Ovary (tissue), 3 donors: Measurements from ENCODE around the gene ALDH1L2.

Source experiments
- CTCF ChIP-seq, 3 donors: fragments of 450-650 bp in 2 of 3; fragments of 200-600 bp in 1 of 3; IDR thresholded peaks; one replicate each; pipeline versions ENCODE4 v1.5.1 to v1.8.0; 2016 to 2022; ENCODE audit warnings: antibody characterized with exemption in 3 of 3, mild to moderate bottlenecking in 1 of 3
- POLR2A ChIP-seq: fragments of 450-650 bp; IDR thresholded peaks from one replicate; pipeline ENCODE4 v1.6.1; 2017; ENCODE audit warnings: antibody characterized with exemption, mild to moderate bottlenecking, moderate library complexity
- donor health status: DM: no; HTN: no; CAD: no.

GRCh38 chr12:105053116-105053572 lies 31.1 kb downstream of the ALDH1L2 start:
- peak; percentile 78 to 81 (median 78) for TF ChIP-seq CTCF (IDR thresholded peaks at IDR 0.05)
- no peak for TF ChIP-seq POLR2A
